ENCODE data around the gene UQCC5. TPM values are rescaled to one million over a fixed set of nuclear protein-coding genes. Genes with fewer than 3 reads are reported as not detected.

Gene UQCC5
- polyA plus RNA-seq, 4 donors = 14.9 to 31.4 (median 21.3) TPM

GRCh38 chr3:52532838-52533622 is 3.4 kb upstream of the UQCC5 start:
- no peak for DNase-seq (ENCODE audit: low read depth in 4 of 4, low spot score in 2 of 4)

GRCh38 chr3:52533623-52534280 is 2.7 kb upstream of the UQCC5 start, which contains the start of gene NT5DC2:
Gene NT5DC2 (minus strand): TSS chr3:52533857. CDS start chr3:52533737, 120 bp downstream.
- DNase-seq (ENCODE audit: low read depth in 4 of 4, low spot score in 2 of 4) = no peak

GRCh38 chr3:52534281-52535183 is 1.9 kb upstream of the UQCC5 start:
- no peak for DNase-seq (ENCODE audit: low read depth in 4 of 4, low spot score in 2 of 4)

- no peak for DNase-seq (ENCODE audit: low read depth in 4 of 4, low spot score in 2 of 4)
Measured at GRCh38 chr3:52535411-52536111, 844 bp upstream of the UQCC5 start.

GRCh38 chr3:52536112-52536368 is 365 bp upstream of the UQCC5 start:
- no peak for DNase-seq (ENCODE audit: low read depth in 4 of 4, low spot score in 2 of 4)

GRCh38 chr3:52537165-52537620 is 788 bp downstream of the UQCC5 start:
- DNase-seq (ENCODE audit: low read depth in 4 of 4, low spot score in 2 of 4) = no peak

GRCh38 chr3:52537726-52538421 is 1.5 kb downstream of the UQCC5 start:
- no peak for DNase-seq (ENCODE audit: low read depth in 4 of 4, low spot score in 2 of 4)

- no peak for DNase-seq (ENCODE audit: low read depth in 4 of 4, low spot score in 2 of 4)
Measured at GRCh38 chr3:52539010-52539653, 2.7 kb downstream of the UQCC5 start.

- DNase-seq (ENCODE audit: low read depth in 4 of 4, low spot score in 2 of 4) = no peak
Measured at GRCh38 chr3:52541050-52541449, 4.6 kb downstream of the UQCC5 start.

GRCh38 chr3:52544937-52545336 is 8.5 kb downstream of the UQCC5 start:
- DNase-seq (ENCODE audit: low read depth in 4 of 4, low spot score in 2 of 4) = no peak

GRCh38 chr3:52546111-52546901 is 9.9 kb downstream of the UQCC5 start:
- DNase-seq (ENCODE audit: low read depth in 4 of 4, low spot score in 2 of 4) = no peak

GRCh38 chr3:52547143-52547542 is 10.7 kb downstream of the UQCC5 start:
- DNase-seq (ENCODE audit: low read depth in 4 of 4, low spot score in 2 of 4) = no peak

GRCh38 chr3:52551118-52551517 is 14.7 kb downstream of the UQCC5 start:
- no peak for DNase-seq (ENCODE audit: low read depth in 4 of 4, low spot score in 2 of 4)

GRCh38 chr3:52552089-52552488 is 15.7 kb downstream of the UQCC5 start:
- DNase-seq (ENCODE audit: low read depth in 4 of 4, low spot score in 2 of 4) = no peak

- DNase-seq (ENCODE audit: low read depth in 4 of 4, low spot score in 2 of 4) = no peak
Measured at GRCh38 chr3:52554026-52554755, 17.8 kb downstream of the UQCC5 start.

GRCh38 chr3:52555056-52555455 is 18.7 kb downstream of the UQCC5 start:
- no peak for DNase-seq (ENCODE audit: low read depth in 4 of 4, low spot score in 2 of 4)

GRCh38 chr3:52557011-52557960 is 20.9 kb downstream of the UQCC5 start:
- DNase-seq (ENCODE audit: low read depth in 4 of 4, low spot score in 2 of 4) = no peak
